HG03521 (cell line): ENCODE results near the gene ULK4.
"Not testable (repeated sequence)": the region's sequence is repeated elsewhere in the genome, so short reads cannot be mapped to it uniquely, and the experiment has no call there.

ENCODE experiments used
- ATAC-seq: cut with Tn5 transposase; IDR thresholded peaks from one replicate; pipeline ENCODE4 v1.9.1; 2021; ENCODE audit warnings: mild to moderate bottlenecking, moderate library complexity; ENCODE audit not compliant: unreplicated experiment

Gene ULK4

GRCh38 chr3:41370765-41371535 is 591.0 kb downstream of the ULK4 start:
- ATAC-seq: not testable (repeated sequence)

DNA sequence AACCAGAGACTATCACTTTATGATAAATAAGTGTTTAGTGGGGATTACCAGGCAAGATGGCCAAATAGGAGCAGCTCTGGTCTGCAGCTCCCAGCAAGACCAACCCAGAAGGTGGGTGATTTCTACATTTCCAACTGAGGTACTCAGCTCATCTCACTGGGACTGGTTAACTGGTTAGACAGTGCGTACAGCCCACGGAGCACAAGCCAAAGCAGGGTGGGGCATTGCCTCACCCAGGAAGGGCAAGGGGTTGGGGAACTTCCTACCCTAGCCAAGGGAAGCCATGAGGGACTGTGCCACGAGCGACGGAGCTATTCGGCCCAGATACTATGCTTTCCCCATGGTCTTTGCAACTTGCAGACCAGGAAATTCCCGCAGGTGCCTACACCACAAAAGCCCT is 591.6 kb downstream of the ULK4 start:
- no peak for ATAC-seq

DNA sequence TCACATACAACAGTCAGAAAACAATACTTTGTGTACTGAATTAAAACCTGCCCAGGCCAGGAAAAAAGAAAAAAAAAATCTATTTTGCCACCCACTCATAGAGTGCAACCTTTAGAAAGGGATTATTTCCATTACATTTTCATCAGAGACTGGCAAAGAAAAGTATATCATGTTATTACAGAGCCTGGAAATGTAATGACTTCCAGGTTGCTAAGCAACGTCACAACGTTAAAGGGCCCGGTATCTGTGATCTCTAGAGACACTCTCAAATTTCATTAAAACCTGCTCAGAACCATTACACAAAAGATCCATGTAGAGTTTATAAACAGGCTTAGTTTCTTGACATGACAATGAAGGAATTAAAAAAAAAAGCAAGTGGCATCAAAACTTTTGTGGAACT is 592.1 kb downstream of the ULK4 start:
- ATAC-seq: no peak

DNA sequence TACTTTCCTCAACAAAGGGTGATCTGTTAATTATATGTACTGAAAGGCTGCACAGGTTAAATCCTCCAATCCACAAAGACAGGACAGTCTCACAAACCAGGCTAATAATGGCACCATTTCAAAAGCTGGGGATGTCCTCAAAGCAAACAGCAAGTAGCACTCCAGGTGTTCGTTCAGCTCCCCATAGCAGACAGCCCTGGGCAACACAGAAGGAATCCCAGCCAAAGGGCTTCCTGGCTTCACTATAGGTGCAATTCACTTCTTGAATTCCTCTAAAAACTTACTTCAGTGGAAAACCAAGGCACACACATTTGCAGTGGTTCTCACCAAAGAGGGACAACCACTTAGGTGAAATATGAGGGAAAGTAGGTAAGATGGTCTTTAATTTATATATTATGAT is 595.9 kb downstream of the ULK4 start:
- ATAC-seq: no peak

DNA sequence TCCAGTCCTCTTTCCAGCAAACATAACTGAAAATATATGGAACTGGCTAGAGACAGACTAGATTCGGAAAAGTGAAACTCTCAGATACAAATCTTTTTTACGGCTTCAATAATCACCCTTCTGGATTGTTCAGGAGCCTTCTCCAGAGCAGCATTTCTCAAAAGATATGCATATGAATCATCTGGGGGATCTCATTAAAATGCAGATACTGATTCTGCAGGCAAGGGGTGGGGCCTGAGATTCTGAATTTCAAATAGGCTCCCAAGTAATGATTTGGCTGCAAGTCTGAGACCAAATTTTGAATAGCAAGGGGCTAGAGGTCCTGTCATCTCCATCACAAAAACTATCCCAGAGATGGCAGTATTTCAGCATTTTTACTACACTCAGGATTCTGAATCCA is 597.2 kb downstream of the ULK4 start:
- no peak for ATAC-seq

- ATAC-seq: no peak
Measured at GRCh38 chr3:41363830-41364523, 597.9 kb downstream of the ULK4 start.

GRCh38 chr3:41362638-41363559 is 599.0 kb downstream of the ULK4 start:
- no peak for ATAC-seq

GRCh38 chr3:41357271-41357670 is 604.6 kb downstream of the ULK4 start:
- ATAC-seq: no peak

GRCh38 chr3:41356775-41357174 is 605.1 kb downstream of the ULK4 start:
- no peak for ATAC-seq

- no peak for ATAC-seq
Measured at GRCh38 chr3:41352510-41352909, 609.4 kb downstream of the ULK4 start.

DNA sequence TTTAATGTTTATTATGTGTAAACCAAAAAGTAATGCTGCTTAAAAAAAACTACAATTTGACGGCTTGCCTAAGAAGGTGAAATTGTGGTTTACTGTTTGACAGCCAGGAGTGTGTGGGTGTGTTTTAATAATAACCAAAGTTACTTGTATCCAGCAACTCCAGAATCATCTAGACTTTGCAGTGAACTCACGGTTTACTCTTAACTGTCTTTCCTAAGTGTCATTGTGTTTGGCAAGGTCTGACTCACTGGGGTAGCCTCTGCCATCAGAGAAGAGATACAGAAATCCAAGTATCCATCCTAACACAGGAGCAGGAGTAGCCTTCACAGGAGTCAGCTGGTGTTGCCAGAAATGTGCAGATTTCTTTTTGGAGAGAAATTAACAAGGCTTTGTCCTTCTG is 611.5 kb downstream of the ULK4 start:
- no peak for ATAC-seq

GRCh38 chr3:41348401-41348800 is 613.5 kb downstream of the ULK4 start:
- no peak for ATAC-seq

- no peak for ATAC-seq
Measured at GRCh38 chr3:41346698-41347270, 615.1 kb downstream of the ULK4 start.

DNA sequence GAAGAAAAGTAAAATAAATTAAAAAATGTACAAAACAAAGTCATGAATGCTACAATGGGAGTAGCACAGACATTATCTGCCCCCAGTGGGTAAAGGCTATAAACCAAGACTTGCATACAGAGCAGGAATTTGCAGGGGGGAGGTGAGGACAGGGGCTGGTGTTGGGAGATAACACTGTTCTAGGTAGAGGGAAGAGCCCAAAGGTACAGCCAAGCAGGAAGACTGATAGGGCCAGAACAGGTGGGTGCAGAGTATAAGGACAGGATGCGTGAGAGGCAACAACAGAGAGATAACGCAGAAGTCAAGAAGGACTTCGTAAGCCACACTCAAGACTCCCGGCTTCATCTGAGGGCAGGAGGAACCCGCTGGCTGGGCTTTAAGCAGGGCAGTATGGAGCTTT is 616.1 kb downstream of the ULK4 start:
- no peak for ATAC-seq

GRCh38 chr3:41339758-41340157 is 622.1 kb downstream of the ULK4 start:
- no peak for ATAC-seq

GRCh38 chr3:41338276-41338675 is 623.6 kb downstream of the ULK4 start:
- no peak for ATAC-seq

DNA sequence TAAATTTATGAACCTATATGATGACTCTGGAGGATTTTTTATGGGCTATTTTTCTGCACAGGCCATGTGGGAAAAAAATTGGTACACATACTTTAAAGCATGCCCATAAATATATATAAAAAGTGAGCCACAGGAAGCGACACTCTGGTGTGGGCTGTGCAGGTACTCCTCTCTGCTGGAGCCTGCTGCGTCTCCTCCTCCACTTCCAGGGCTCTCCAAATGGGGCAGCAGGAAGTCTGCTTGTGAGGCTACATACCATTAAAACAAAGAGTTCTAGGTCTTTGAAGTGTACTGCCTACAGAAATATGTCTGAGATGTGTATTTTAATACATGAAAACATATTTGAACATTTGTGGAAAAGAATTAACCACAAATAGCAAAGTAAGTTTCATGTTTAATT is 627.5 kb downstream of the ULK4 start:
- ATAC-seq: no peak

- ATAC-seq: no peak
Measured at GRCh38 chr3:41331041-41331440, 630.9 kb downstream of the ULK4 start.

- ATAC-seq: no peak
Measured at GRCh38 chr3:41330465-41330864, 631.4 kb downstream of the ULK4 start.

- no peak for ATAC-seq
Measured at GRCh38 chr3:41329881-41330280, 632.0 kb downstream of the ULK4 start.

GRCh38 chr3:41328926-41329325 is 633.0 kb downstream of the ULK4 start:
- no peak for ATAC-seq
